ENCODE data around the gene C1QL3. TPM values are rescaled to one million over a fixed set of nuclear protein-coding genes. Genes with fewer than 3 reads are reported as not detected.

The C1QL3 gene
- total RNA-seq, 4 donors from 2014 or later, result not detected

- TF ChIP-seq POLR2A (IDR thresholded peaks at IDR 0.05), result no peak
- no peak for TF ChIP-seq CTCF (IDR thresholded peaks at IDR 0.05)
- Histone ChIP-seq H3K27ac (no peak overlapping the region), H3K4me1 (no peaks in the 10 kb centered on the region), H3K27me3 (no peaks in the 10 kb centered on the region), H3K4me3 (no peak overlapping the region), H3K36me3 (no peaks in the 10 kb centered on the region), H3K9me3 (no peaks in the 10 kb centered on the region)
- DNase-seq, result no peak
- intact Hi-C loops (cut with DNase I; ENCODE audit: low total_unique reads), result no loop called here
These were observed 23.8 kb downstream of the C1QL3 start for GRCh38 chr10:16497911-16498310.

- Histone ChIP-seq H3K4me1 (no peaks in the 10 kb centered on the region), H3K36me3 (no peaks in the 10 kb centered on the region), H3K4me3 (no peak overlapping the region), H3K27me3 (no peaks in the 10 kb centered on the region), H3K9me3 (no peaks in the 10 kb centered on the region), H3K27ac (no peak overlapping the region)
- no peak for DNase-seq
- intact Hi-C loops (cut with DNase I; ENCODE audit: low total_unique reads), result no loop called here
- TF ChIP-seq CTCF (IDR thresholded peaks at IDR 0.05) (no peak), POLR2A (IDR thresholded peaks at IDR 0.05) (no peak)
These were observed 27.7 kb downstream of the C1QL3 start for GRCh38 chr10:16493884-16494536.

GRCh38 chr10:16491933-16492332 is 29.7 kb downstream of the C1QL3 start:
- Histone ChIP-seq H3K27me3 (no peaks in the 10 kb centered on the region), H3K9me3 (no peaks in the 10 kb centered on the region), H3K4me1 (no peaks in the 10 kb centered on the region), H3K4me3 (no peak overlapping the region), H3K27ac (no peak overlapping the region), H3K36me3 (no peaks in the 10 kb centered on the region)
- intact Hi-C loops (cut with DNase I; ENCODE audit: low total_unique reads), result no loop called here
- no peak for DNase-seq
- TF ChIP-seq CTCF (IDR thresholded peaks at IDR 0.05) (no peak), POLR2A (IDR thresholded peaks at IDR 0.05) (no peak)

- H3K4me1 ChIP-seq, result no peaks in the 10 kb centered on the region
- intact Hi-C loops (cut with DNase I; ENCODE audit: low total_unique reads), result no loop called here
- H3K9me3 ChIP-seq, result no peaks in the 10 kb centered on the region
- H3K27me3 ChIP-seq, result no peaks in the 10 kb centered on the region
- no peaks in the 10 kb centered on the region for H3K36me3 ChIP-seq
- no peak overlapping the region for H3K27ac ChIP-seq
- TF ChIP-seq POLR2A (IDR thresholded peaks at IDR 0.05) (no peak), CTCF (IDR thresholded peaks at IDR 0.05) (no peak)
- no peak overlapping the region for H3K4me3 ChIP-seq
- no peak for DNase-seq
These were observed 31.2 kb downstream of the C1QL3 start for GRCh38 chr10:16490511-16490910.

GRCh38 chr10:16483241-16483917 is 38.3 kb downstream of the C1QL3 start:
- no peak for DNase-seq
- H3K36me3 ChIP-seq, result no peaks in the 10 kb centered on the region
- no peak overlapping the region for H3K27ac ChIP-seq
- no peaks in the 10 kb centered on the region for H3K27me3 ChIP-seq
- no peak for TF ChIP-seq CTCF (IDR thresholded peaks at IDR 0.05)
- no peak for TF ChIP-seq POLR2A (IDR thresholded peaks at IDR 0.05)
- no peaks in the 10 kb centered on the region for H3K4me1 ChIP-seq
- intact Hi-C loops (cut with DNase I; ENCODE audit: low total_unique reads), result no loop called here
- H3K4me3 ChIP-seq, result no peak overlapping the region
- no peaks in the 10 kb centered on the region for H3K9me3 ChIP-seq

Data from uterus (tissue), 4 donors.